HEK293 (cell line): ENCODE results near the gene UBL7.

Experiments used
- AEBP2 ChIP-seq: fragments of 450-650 bp; formaldehyde crosslinking; IDR thresholded peaks from 2 replicates; pipeline ENCODE4 v1.5.1; 2016; ENCODE audit warnings: missing biosample characterization, missing genetic modification characterization, borderline replicate concordance
- CTCF ChIP-seq: fragments of 450-650 bp; formaldehyde crosslinking; IDR thresholded peaks from 2 replicates; pipeline ENCODE4 v1.5.1; 2016; ENCODE audit warnings: missing biosample characterization, missing genetic modification characterization
- PATZ1 ChIP-seq: fragments of 450-650 bp; formaldehyde crosslinking; IDR thresholded peaks from 2 replicates; pipeline ENCODE4 v1.5.1; 2016; ENCODE audit warnings: missing biosample characterization, missing genetic modification characterization
- ZBTB20 ChIP-seq: fragments of 450-650 bp; formaldehyde crosslinking; IDR thresholded peaks from 2 replicates; pipeline ENCODE4 v1.5.1; 2016; ENCODE audit warnings: missing biosample characterization, missing genetic modification characterization
- ZNF184 ChIP-seq: fragments of 450-650 bp; IDR thresholded peaks from 2 replicates; pipeline ENCODE4 v1.5.1; 2018; ENCODE audit warnings: missing biosample characterization, mild to moderate bottlenecking, missing genetic modification characterization
- ZNF292 ChIP-seq: fragments of 450-650 bp; formaldehyde crosslinking; IDR thresholded peaks from 2 replicates; pipeline ENCODE4 v1.5.1; 2016; ENCODE audit warnings: low read depth, missing biosample characterization, missing genetic modification characterization, borderline replicate concordance
- ZNF639 ChIP-seq: fragments of 450-650 bp; formaldehyde crosslinking; IDR thresholded peaks from 2 replicates; pipeline ENCODE4 v1.5.1; 2016; ENCODE audit warnings: missing biosample characterization, missing genetic modification characterization
- ZNF645 ChIP-seq: fragments of 450-650 bp; formaldehyde crosslinking; IDR thresholded peaks from 2 replicates; pipeline ENCODE4; 2016; ENCODE audit warnings: missing biosample characterization, missing genetic modification characterization

- TF ChIP-seq ZNF645 (no peak), ZNF184 (tag by site-specific recombination) (no peak), ZNF292 (tag by site-specific recombination) (no peak), AEBP2 (no peak), PATZ1 (tag by site-specific recombination) (no peak), ZNF639 (tag by site-specific recombination) (no peak), CTCF (tag by site-specific recombination) (no peak), ZBTB20 (tag by site-specific recombination) (peak; percentile 38; the same call in 1 of the 2 replicates)
Observed at GRCh38 chr15:74505837-74506514, 45.0 kb upstream of the UBL7 start.
